ENCODE results near the gene SPIN1. TPM values are rescaled to one million over a fixed set of nuclear protein-coding genes. Genes with fewer than 3 reads are reported as not detected.
A peak's percentile ranks its signal among the peaks of the same experiment; 100 is the strongest.

Gene SPIN1
- total RNA-seq, 1 donor from 2014 or later, result 77.6 TPM

DNA sequence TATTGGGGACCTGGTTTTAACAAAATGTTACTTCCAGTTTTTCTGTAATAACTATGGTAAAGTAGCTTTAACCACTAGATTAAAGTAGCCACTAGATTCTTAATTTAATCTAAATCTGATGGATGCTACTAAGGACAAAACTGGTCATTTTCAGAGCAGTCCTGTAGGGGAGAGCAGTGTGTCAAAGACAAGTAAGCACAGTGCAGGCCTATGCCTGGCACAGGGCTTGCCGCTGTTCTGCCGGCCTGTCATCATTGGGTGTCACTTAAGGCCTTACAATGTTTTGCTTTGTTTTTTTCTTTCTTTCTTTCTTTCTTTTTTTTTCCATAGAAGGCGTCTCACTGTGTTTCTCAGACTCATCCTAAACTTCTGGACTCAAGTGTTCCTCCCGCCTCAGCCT lies 93.7 kb downstream of the SPIN1 start:
- no peaks in the 10 kb centered on the region for H3K9me3 Mint-ChIP-seq
- no peak overlapping the region for H3K4me3 Mint-ChIP-seq
- peaks cover 13% of the 10 kb centered on the region for H3K36me3 Mint-ChIP-seq (ENCODE audit: low read depth)
- DNase-seq (ENCODE audit: low read depth, low spot score), result no peak
- H3K27me3 Mint-ChIP-seq (ENCODE audit: low read depth), result no peaks in the 10 kb centered on the region
- TF ChIP-seq, protein P1, sequence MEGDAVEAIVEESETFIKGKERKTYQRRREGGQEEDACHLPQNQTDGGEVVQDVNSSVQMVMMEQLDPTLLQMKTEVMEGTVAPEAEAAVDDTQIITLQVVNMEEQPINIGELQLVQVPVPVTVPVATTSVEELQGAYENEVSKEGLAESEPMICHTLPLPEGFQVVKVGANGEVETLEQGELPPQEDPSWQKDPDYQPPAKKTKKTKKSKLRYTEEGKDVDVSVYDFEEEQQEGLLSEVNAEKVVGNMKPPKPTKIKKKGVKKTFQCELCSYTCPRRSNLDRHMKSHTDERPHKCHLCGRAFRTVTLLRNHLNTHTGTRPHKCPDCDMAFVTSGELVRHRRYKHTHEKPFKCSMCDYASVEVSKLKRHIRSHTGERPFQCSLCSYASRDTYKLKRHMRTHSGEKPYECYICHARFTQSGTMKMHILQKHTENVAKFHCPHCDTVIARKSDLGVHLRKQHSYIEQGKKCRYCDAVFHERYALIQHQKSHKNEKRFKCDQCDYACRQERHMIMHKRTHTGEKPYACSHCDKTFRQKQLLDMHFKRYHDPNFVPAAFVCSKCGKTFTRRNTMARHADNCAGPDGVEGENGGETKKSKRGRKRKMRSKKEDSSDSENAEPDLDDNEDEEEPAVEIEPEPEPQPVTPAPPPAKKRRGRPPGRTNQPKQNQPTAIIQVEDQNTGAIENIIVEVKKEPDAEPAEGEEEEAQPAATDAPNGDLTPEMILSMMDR (conservative IDR thresholded peaks at IDR 0.05), result no peak
- H3K4me1 Mint-ChIP-seq, result peaks cover 8% of the 10 kb centered on the region
- H3K27ac Mint-ChIP-seq (ENCODE audit: unreplicated experiment), result no peak overlapping the region

DNA sequence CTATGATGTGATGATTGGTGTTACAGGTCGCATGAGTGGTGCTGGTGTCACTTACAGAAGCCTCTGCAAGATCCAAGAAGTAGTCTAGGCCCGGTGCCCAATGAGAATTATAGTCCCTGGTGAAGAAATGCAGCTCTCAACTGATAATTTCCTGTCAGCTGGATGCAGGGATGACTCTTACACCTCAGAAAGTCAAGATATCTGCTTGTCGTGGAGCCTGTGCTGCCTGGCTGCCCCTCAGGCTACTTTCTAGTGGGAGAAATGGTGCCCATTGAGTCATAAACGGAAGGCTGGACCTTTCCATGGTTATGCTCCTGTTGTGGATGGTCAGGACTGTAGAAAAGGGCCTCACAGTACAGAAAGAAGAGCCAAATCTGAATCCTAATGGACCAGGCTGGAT lies 99.9 kb downstream of the SPIN1 start:
- Mint-ChIP-seq H3K9me3 (no peaks in the 10 kb centered on the region), H3K4me1 (peaks cover 5% of the 10 kb centered on the region), H3K4me3 (no peak overlapping the region), H3K36me3 (ENCODE audit: low read depth) (peaks cover 6% of the 10 kb centered on the region), H3K27ac (ENCODE audit: unreplicated experiment) (peak overlapping the region; percentile 75), H3K27me3 (ENCODE audit: low read depth) (no peaks in the 10 kb centered on the region)
- TF ChIP-seq, protein P1 (conservative IDR thresholded peaks at IDR 0.05), result no peak
- no peak for DNase-seq (ENCODE audit: low read depth, low spot score)

DNA sequence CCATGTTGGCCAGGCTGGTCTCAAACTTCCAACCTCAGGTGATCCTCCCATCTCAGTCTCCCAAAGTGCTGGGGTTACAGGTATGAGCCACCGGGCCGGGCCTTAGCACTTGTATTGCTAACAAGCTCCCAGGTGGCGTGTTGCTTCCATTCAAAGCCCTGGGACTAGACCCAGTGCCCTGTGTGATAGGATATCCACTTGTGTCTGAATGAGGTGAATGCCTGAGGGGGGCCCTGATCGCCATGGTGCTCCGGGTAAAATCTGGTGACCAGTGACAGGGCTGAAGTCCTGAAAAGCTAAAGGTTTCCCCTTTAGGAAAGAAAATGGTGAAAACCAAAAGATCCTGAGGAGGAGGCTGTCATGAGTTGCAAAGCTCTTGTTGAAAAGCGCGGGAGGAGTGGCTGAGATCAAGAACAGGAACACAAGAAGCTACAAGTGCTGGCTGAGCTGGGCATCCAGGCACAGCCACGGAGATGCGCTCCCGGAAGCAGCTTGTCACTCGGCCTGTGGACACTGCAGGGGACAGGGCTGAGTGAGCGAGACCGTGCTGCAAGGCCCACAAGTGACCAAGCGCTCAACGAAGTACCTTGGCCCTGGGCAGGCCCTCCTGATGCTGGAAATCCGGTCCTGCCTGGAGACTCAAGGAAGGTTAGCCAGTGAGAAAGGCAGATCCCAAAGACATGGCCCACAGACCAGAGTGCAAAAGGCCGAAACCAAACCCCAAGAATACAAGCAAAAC lies 106.9 kb downstream of the SPIN1 start:
- TF ChIP-seq, protein P1 (conservative IDR thresholded peaks at IDR 0.05), result no peak
- DNase-seq (ENCODE audit: low read depth, low spot score), result no peak
- H3K9me3 Mint-ChIP-seq, result no peaks in the 10 kb centered on the region
- no peaks in the 10 kb centered on the region for H3K36me3 Mint-ChIP-seq (ENCODE audit: low read depth)
- no peaks in the 10 kb centered on the region for H3K27me3 Mint-ChIP-seq (ENCODE audit: low read depth)
- H3K4me1 Mint-ChIP-seq, result peaks cover 5% of the 10 kb centered on the region
- no peak overlapping the region for H3K4me3 Mint-ChIP-seq
- H3K27ac Mint-ChIP-seq (ENCODE audit: unreplicated experiment), result no peak overlapping the region

DNA sequence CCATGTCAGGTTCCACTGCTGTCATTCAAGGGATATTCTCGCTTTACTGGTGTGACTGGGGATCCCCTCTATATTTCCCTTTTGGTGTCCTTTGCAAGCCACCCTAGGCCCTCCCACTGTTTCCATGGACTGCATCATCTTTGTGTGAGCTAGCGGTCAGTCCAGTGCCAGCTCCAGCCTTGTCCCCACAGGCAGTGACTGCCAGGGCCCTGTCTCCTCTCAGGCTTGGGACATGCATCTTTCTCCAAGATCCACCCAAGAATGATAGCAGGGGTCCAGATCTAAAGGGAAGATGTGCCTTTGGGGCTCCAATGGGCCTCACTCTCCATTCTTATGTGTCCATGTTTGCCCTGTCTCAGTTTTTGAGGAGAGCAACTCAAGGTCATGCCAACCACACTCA lies 109.0 kb downstream of the SPIN1 start:
- H3K4me1 Mint-ChIP-seq, result peaks cover 5% of the 10 kb centered on the region
- H3K4me3 Mint-ChIP-seq, result no peak overlapping the region
- H3K27me3 Mint-ChIP-seq (ENCODE audit: low read depth), result no peaks in the 10 kb centered on the region
- no peaks in the 10 kb centered on the region for H3K36me3 Mint-ChIP-seq (ENCODE audit: low read depth)
- no peak for DNase-seq (ENCODE audit: low read depth, low spot score)
- H3K27ac Mint-ChIP-seq (ENCODE audit: unreplicated experiment), result peak overlapping the region; percentile 35
- H3K9me3 Mint-ChIP-seq, result no peaks in the 10 kb centered on the region
- TF ChIP-seq, protein P1 (conservative IDR thresholded peaks at IDR 0.05), result no peak

DNA sequence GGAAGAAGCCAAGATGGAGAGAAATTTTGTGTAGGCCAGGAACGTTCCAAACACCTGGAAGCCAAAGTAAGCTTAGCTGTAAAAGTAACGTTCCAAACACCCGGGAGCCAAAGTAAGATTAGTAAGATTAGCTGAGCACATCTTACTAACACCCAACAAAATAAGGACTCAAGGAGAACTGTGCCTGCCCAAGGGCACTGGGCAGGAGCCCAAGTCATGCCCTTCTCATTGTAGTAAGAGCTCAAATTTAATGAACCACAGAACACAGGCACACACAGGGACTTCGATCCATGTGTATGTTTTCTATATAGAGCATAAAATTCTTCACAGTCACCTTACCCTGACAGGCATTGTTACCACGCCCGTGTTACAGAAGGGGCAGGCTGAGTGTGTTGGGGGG lies 110.6 kb downstream of the SPIN1 start:
- Mint-ChIP-seq H3K36me3 (ENCODE audit: low read depth) (no peaks in the 10 kb centered on the region), H3K9me3 (no peaks in the 10 kb centered on the region), H3K4me1 (peaks cover 5% of the 10 kb centered on the region), H3K27ac (ENCODE audit: unreplicated experiment) (peak overlapping the region; percentile 16), H3K4me3 (no peak overlapping the region), H3K27me3 (ENCODE audit: low read depth) (no peaks in the 10 kb centered on the region)
- TF ChIP-seq, protein P1 (conservative IDR thresholded peaks at IDR 0.05), result no peak
- no peak for DNase-seq (ENCODE audit: low read depth, low spot score)

Measured in neural crest cell (in vitro differentiated cells).